Endometrium (tissue), 2 donors: Measurements from ENCODE around the gene CDH12.

Experiments
- FAIRE-seq: peaks from 2 replicates; lab custom pipeline; 2012; peaks lifted over from hg19 to GRCh38; lab: Jason Lieb, UNC
- donor health status: control.
- donor health status: control.

CDH12 gene

DNA sequence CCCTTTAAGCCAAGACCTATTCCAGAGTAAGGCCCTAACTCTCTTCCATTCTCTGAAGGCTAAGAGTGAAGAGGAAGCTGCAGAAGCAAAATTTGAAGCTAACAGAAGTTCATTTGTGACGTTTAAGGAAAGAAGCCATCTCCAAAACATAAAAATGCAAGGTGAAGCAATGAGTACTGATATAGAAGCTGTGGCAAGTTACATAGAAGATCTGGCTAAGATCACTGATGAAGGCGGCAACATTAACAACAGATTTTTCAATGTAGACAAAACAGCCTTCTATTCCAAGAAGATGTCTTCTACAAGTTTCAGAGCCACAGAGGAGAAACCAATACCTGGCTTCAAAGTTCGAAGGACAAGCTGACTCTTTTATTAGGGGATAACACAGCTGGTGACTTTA is 1143.4 kb downstream of the CDH12 start:
- no peak for FAIRE-seq

DNA sequence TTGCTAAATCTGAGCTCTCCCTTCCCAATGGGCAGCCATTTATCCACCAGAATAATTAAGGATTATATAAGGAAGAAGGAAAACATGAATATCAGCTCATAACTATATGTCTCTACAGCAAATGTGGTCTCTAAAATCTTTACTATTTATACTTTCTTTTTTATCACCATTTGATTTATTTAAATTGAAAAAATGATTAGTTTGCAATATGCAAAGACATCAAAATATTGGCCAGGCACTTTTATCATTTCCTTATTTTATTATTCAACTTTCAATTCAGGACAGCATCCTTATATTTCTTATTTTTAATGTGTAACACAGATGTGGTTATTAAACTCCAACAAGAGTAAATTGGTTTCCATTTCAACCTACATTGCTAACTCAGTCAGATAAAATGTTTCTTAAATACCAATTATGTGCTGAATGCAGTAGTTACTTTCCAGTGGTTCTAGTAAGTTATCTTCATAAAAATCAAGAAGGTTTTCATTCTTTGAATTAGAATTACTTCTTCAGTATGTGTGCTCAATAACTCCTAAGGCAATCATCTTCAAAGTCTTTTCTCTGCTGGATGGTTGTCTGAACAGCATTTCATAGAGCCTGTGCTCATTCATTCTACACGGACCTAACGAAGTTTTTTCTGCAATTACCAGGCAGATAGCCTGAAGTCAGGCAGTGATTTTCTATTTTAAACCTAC is 1148.0 kb downstream of the CDH12 start:
- FAIRE-seq: no peak

DNA sequence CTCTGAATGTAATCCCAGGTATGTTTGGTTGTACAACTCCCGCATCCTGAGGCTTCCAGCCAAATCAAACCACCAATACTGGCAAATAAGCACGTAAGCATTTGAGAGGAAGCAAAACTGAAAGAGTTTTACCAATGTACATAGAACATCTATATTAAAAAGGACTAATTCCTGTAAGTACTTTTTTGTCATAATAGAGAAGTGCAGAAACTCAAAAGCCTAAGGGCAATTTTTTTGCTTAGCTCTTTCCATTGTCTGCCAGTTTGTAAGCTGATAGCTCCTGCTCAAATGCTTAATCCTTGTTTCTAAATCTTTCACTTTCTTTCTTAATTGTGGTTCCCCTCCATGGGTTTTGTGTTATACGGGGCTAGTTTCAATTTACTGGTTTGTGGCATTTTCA is 1151.8 kb downstream of the CDH12 start:
- FAIRE-seq: no peak
